Measurements from ENCODE around the gene USP7. TPM values are rescaled to one million over a fixed set of nuclear protein-coding genes. Genes with fewer than 3 reads are reported as not detected.
"Not testable (repeated sequence)": the region's sequence is repeated elsewhere in the genome, so short reads cannot be mapped to it uniquely, and the experiment has no call there.

The USP7 gene
- 27.9 and 32.5 TPM in 2 replicates for polyA plus RNA-seq (2014; cell fraction: cytosol; rRNA removed)
- 105 and 115 TPM in 2 replicates for polyA plus RNA-seq (2014; cell fraction: nucleus; rRNA removed)

DNA sequence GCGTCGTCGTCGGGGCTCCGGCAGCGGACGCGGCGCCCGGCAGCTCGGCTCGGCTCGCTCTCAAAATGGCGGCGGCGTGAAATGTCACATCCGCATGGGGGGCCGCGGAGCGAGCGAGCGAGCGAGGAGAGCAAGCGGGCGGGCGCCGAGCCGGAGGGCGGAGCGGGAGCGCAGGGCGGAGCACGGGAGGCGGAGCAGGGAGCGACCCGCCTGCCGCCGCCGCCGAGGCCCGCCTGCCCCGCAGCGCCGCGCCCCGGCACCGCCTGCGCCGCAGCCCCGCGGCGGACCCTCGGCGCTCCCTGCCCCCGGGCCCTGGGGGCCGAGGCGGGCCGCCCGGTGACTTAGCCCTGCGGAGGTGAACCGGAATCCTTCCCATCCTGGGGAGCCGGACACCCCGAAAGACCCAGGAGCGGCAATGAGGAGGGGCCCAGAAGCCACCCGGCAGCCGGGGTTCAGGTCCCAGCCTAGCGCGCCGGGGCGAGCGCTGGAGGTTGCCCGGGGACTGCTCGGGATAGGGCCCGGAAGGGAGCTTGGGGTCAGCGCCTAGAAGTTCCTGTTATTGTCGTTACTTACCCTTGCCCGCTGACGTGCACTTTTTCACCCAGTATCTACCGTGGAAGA lies at the start of gene USP7:
Gene USP7 (minus strand): TSS at position 86 of the 621 bp plus-strand sequence. CDS start 621 bp downstream, outside the sequence.
- DNase-seq (ENCODE audit: low spot score), result peak; percentile 83

DNA sequence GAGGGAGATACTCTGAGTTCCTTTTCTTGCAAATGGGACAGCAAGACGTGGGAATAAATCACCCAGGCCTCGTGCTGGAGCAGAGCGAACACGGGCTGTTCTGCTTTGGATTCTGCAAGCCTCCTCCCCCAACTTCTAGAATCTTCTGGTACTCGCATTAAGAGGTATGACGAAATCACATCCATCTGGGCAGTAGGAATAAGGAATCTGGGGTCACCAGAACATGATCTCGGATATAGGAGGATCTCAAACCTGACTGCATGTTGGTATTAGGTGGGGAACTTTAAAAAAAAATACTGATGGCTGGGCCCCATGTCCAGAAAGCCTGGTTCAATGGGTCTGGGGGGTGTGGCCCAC lies 49.8 kb upstream of the USP7 start:
- no peak for DNase-seq (ENCODE audit: low spot score)

DNA sequence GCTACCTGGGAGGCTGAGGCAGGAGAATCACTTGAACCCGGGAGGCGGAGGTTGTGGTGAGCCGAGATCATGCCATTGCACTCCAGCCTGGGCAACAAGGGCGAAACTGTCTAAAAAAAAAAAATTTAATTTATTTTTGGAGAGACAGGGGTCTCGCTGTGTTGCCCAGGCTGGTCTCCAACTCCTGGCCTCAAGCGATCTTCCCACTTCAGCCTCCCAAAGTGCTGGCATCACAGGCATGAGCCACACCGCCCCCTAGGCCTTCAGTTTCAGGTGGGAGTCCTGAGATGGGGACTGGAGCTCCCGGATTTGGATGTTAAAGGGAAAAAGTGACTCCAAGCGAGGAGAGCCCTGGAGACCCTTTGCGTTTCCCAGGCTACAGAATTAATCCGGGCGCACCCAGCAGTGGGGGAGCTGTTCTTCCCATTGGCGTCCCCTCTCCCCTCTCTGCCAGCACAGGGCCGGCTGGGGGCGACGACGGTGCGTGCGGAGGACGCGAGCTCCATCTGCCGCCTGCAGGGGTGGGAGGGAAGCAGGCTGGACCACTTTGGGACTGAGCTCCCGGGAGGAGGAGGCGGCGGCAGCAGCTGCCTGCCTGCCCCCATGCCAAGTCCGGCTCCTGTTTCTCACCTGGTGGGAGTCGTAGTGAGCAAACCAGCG lies 49.3 kb upstream of the USP7 start:
- DNase-seq (ENCODE audit: low spot score), result peak; percentile 57

DNA sequence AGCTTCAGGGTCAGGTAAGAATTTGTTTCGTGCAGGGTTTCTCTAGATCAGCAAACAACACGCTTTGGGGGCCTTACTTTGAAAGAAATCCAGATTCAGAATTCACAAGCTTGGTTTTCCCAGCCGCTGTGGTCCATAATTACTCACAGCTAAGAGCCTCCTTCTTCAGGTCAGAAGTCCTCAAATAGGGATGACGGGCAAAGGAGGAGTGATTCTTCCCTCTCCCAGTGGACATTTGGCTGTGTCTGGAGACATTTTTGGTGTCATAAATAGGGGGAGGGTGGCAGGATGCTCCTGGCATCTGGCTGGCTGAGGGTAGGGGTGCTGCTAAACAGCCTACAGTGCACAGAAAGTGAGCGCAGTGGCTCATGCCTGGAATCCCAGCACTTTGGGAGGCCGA lies 48.6 kb upstream of the USP7 start:
- no peak for DNase-seq (ENCODE audit: low spot score)

DNA sequence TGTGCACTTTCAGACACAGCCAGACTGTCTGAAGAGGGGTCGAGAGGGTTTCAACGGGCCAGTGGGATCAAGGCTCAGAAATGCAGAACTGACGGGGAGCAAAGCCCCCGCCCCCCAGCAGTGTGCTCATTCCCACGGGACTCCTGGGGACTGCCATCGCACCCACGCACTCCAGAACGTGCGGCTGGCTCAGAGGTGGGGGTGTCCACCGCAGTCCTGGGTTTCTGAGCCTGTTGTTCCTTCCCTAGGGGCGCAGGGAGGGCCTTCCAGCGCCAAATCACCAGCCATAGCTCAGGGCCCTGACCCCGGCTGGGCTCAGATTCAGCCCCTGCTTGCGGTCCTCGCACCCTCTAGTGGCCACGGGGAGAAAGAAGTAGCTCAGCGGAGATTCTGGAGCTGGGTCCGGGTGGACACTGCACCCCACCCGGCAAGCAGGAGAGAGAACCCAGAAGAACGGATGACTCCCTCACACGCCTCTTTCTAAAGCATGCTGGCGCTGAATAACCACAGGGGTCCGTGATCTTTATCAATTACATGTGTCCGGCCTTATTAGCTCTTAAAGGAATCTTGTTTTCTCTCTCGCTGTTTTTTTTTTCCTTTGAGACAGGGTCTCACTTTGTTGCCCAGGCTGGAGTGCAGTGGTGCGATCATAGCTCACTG lies 45.0 kb upstream of the USP7 start:
- DNase-seq (ENCODE audit: low spot score), result peak; percentile 77

DNA sequence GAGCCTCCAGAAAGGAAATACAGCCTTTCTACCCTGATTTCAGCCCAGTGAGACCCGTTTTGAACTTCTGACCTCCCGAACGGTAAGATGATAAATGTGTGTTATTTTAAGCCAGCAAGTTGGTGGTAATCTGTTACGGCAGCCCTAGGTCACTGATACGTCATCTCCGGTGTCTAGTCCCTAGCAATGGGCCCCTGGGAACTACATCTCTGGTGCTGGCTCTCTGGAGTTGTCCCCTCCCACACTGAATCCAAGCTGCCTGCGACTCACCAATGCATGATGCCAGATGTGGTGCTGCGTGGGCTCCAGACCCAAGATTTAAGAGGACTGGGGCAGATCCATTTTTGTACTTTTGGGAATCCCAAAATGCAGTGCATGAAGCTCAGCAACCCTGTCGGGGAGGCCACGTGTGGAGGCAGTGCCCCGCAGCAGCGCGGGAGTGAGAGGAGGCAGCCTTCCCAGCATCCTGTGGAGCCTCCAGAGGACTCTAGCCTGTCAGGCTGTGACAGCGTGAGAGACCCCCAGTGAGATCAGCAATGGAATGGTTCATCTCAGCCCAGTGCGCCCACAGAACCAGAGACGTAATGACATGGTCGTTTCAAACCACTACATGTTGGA lies 43.6 kb upstream of the USP7 start:
- peak; percentile 29 for DNase-seq (ENCODE audit: low spot score)

DNA sequence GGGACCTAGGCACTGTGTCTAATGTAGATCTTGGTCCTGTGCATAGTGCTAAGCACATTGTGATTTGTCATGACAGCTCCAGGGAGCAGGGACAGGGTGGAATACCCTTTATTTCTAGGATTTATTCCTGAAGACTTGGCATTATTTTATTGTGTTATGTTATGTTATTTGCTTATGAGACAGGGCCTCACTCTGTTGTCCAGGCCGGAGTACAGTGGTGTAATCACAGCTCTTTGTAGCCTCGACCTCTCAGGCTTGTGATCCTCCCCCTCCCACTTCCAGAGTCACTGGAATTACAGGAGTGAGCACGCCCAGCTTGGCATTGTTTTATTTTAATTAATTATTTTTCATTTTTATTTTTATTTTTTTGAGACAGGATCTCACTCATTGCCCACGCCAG lies 40.5 kb upstream of the USP7 start:
- DNase-seq (ENCODE audit: low spot score), result no peak

DNA sequence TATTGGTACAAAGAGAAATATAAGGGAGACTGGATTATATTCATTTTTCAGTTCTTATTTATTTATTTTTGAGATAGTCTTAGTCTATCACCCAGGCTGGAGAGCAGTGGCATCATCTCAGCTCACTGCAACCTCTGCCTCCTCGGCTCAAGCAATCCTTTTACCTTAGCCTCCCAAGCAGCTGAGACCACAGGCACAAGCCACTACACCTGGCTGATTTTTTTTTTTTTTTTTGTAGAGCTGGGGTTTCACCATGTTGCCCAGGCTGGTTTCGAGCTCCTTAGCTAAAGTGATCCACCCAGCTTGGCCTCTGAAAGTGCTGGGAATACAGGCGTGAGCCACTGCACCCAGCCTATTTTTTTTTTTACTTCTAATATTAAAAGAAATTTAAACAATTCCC lies 40.1 kb upstream of the USP7 start:
- DNase-seq (ENCODE audit: low spot score), result no peak

DNA sequence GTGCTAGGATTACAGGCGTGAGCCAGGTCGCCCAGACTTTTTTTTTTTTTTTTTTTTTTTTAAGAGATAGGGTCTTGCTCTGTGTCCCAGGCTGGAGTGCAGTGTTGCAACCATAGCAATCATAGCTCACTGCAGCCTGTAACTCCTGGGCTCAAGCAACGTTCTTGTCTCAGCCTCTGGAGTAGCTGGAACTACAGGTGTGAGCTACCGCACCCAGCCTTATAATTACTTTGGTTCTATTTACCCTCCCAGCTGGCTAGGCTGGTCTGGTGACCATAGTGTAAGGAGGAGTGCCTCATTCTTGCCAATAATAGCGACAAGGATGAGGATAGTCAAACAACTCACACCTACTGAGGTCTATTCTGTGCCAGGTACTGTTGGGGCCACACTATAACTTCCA lies 39.6 kb upstream of the USP7 start:
- no peak for DNase-seq (ENCODE audit: low spot score)

DNA sequence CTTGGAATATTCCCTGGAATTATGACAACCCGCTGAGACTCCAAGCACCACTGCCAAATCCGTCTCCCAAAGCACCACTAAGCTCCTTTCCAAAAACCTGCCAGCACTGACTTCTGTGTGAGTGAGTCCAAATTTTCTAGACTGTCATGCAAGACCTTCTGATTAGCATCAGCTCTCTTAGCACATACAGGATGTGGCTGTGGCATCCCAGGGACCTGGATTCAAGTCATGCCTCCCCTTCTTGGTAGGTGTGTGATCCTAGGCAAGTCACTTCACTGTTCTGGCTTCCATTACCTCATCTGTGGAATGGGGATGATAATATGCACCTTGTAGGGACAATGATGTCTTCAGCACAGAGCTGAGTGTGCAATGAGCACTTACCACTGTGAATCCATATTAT lies 38.3 kb upstream of the USP7 start:
- DNase-seq (ENCODE audit: low spot score), result no peak

DNA sequence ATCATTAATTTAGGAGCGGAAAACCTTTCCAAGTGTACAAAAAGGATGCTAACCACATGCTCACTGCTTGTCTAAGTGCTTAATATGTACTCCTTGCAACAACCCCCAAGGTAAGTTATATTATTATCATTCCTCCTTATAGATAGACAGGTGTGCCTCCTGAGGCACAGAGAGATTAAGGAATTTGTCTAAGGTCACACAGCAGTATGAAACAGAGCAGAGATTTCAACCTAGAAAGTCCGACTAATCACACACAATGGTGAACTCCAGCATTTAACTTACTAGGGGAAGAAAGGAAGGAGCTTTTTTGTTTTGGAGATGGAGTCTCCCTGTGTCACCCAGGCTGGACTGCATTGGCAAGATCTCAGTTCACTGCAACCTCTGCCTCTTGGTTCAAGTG lies 37.0 kb upstream of the USP7 start:
- DNase-seq (ENCODE audit: low spot score), result no peak

DNA sequence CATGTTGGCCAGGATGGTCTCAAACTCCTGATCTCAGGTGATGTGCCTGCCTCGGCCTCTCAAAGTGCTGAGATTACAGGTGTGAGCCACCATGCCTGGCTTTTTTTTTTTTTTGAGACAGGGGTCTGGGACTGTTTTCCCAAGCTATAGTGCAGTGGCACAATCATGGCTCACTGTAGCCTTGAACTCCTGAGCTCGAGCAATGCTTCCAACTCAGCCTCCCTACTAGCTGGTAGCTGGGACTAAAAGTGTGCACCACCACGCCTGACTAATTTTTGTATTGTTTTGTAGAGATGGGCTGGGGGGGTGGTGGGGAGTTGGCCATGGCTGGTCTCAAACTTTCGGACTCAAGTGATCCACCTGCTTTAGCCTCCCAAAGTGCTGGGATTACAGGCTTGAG lies 36.1 kb upstream of the USP7 start:
- no peak for DNase-seq (ENCODE audit: low spot score)

DNA sequence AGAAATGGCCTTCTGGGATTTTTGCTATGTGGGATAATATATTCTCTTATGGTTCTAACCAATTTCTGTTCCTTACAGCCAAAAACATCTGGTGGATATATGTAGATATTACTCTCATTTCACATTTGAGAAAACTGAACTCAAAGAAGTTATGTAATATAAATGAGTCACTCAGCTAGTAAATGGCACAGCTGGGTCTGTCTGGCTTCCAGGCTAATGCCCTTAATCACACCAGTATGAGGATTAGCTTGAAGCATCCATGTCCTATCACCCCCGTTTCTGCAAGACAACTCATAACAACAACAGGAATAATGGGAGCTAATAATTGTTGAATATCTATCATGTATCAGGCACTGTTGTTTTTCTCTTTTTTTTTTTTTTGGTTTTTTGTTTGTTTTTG lies 34.4 kb upstream of the USP7 start:
- no peak for DNase-seq (ENCODE audit: low spot score)

DNA sequence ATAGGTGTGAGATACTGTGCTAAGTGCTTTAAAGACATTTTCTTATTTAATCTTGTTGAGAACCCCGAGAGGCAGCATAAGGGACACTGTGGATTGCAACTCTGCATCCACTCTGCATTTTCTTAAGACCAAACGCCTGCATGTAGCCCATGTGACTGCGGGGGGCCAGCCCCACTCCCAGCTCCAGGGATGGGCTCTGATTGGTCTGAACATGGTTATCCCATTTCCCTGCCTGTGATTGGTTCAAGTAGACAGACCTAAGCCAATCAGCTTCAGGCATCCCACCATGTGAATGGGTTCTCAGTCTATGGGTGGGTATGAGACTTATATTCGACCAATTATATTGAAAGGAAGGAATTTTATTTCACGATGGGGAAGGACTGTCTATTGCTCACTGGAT lies 33.2 kb upstream of the USP7 start:
- peak; percentile 50 for DNase-seq (ENCODE audit: low spot score)

DNA sequence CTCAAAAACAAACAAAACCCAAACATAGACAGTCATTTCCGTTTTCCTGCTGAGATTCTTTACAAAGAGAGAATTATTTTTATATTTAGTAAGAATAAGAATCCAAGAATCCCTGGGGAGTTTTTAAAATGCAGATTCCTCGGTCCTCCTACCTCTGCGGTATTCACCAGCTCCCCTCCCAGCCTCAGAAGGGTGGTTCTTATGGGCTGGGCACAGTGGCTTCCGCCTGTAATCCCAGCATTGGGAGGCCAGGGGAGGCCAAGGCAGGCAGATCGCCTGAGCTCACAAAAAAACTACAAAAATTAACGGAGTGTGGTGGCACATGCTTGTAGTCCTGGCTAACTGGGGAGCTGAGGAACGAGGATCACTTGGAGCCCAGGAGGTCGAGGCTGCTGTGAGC lies 26.7 kb upstream of the USP7 start:
- no peak for DNase-seq (ENCODE audit: low spot score)

DNA sequence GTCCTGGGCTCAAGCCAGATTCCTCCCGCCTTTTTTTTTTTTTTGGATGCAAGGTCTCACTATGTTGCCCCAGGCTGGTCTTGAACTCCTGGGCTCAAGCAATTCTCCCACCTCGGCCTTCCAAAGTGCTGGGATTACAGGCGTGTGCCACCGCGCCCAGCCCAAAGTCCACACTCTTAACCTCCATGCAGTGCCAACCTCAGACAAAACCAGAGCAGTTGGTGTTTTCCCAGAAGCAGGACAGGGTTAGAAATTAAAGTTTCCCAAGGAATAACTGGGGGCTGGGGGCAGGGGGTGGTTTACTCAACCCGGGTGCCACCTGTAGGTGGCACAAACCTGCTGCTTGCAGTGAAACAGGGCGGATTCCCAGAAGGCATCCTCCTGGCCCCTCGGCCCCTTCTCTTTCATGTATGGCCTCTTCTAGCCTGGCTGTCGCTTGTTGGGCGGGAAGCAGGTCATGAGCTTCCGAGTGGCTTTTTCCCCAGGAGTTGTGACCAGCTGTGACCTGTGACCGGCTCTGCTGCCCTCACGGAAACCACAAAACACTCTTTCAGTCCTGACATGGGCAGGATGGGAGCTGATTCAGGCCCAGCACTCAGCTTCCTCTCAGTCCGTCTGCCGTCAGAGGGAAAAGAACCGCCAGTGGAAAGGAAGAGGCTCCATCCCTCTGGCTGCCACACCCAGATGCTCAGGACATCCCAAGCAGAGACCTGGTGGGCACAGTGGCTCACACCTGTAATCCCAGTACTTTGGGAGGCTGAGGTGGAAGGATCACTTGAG lies 25.6 kb upstream of the USP7 start:
- DNase-seq (ENCODE audit: low spot score), result no peak

DNA sequence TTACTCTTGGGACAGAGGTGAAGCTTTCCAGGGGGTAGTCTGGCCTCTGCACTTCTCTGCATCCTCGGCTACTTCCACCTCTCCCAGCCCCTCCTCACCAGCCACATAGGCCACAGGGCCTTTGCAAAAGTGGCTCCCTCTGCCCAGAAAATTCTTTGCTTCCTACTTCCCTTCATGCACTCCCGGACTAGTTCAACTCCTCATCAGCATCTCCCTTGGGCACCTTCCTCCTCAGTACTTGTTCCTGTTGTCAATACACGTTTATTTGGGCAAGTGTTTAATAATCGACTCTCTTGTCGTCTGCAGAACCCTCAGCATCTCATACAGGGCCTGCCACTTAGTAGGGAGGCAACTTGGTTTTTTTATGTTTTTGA lies 23.1 kb upstream of the USP7 start:
- DNase-seq (ENCODE audit: low spot score), result no peak

DNA sequence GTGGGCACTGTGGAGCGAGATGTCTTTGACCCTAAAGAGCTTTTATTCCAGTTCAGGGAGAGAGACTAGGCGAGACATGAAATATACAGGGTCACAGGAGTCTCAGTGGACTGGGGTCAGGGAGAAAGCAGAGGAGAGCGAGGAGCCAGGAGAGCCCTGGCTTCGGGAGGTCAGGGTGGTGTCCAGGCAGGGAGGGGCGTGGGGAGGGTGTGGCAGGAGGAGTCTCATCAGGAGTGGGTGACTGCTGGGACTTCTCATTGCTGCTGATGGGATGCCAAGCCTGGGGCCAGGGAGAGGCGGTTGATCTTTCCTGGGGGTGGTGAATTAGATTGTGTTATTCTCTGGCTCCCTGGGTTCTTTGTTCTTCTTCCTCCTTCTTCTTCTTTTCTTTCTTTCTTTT lies 22.4 kb upstream of the USP7 start:
- no peak for DNase-seq (ENCODE audit: low spot score)

DNA sequence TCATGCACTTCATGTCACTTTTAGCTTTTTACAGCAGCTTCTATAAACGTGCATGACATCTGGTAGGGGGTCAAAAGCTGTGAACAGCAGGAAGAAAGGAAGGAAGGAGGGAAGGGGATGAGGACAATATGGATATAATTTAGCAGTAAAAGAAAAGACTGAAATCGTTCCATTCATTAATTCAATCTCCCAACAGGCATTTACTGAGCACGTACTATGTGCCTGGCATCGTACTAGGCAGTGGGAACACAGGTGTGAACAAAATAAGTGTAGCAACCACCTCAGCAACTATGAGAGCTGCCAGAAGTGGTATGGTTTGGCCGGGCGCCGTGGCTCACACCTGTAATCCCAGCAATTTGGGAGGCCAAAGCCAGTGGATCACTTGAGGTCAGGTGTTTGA lies 19.1 kb upstream of the USP7 start:
- DNase-seq (ENCODE audit: low spot score), result no peak

DNA sequence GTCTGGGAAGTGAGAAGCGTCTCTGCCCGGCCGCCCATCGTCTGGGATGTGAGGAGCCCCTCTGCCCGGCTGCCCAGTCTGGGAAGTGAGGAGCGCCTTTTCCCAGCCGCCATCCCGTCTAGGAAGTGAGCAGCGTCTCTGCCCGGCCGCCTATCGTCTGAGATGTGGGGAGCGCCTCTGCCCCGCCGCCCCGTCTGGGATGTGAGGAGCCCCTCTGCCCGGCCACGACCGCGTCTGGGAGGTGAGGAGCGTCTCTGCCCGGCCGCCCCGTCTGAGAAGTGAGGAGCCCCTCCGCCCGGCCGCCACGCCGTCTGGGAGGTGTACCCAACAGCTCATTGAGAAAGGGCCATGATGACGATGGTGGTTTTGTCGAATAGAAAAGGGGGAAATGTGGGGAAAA lies 18.2 kb upstream of the USP7 start:
- DNase-seq (ENCODE audit: low spot score), result not testable (repeated sequence)

DNA sequence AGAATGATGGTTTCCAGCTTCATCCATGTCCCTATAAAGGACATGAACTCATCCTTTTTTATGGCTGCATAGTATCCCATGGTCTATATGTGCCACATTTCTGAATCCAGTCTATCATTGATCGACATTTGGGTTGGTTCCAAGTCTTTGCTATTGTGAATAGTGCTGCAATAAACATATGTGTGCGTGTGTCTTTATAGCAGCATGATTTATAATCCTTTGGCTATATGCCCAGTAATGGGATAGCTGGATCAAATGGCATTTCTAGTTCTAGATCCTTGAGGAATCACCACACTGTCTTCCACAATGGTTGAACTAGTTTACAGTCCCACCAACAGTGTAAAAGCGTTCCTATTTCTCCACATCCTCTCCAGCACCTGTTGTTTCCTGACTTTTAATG lies 12.5 kb upstream of the USP7 start:
- not testable (repeated sequence) for DNase-seq (ENCODE audit: low spot score)

DNA sequence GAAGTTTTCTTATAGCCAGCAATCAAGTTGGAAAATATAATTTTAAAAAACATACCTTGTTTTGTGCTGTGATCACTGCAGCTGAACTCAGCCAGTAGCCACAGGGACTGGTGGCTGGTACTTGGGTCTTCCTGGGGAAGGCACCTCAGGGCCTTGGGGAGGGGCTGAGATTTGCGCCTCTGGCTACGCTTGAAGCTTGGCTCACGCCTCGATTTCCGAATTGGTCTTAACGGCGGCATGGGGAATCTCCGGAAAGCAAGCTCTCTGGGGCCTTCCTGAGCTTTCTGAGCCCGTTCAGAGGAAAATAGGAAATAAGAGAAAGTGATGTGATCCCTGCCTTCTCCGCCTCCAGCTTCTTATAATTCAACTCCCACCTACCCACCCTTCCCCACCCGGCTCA lies 11.3 kb upstream of the USP7 start:
- no peak for DNase-seq (ENCODE audit: low spot score)
